Breast epithelium (tissue), 4 donors: ENCODE results near the gene ALDH3A1. TPM values are rescaled to one million over a fixed set of nuclear protein-coding genes. Genes with fewer than 3 reads are reported as not detected.

ENCODE experiments used
- DNase-seq, 2 donors: peaks; one replicate each; pipeline ENCODE4 v3.0.0-alpha.2; 2019; ENCODE audit warnings: low spot score in 2 of 2
- H3K27ac ChIP-seq, 2 donors: fragments of 200-600 bp; sonication (generic) in 1 of 2; one replicate each; pipeline ENCODE4 v1.5.1; 2016 to 2019; ENCODE audit warnings: mild to moderate bottlenecking in 1 of 2
- H3K27me3 ChIP-seq, 2 donors: fragments of 200-600 bp; sonication (generic) in 1 of 2; one replicate each; pipeline versions ENCODE4 v1.5.1 to v1.6.0; 2017 to 2019; ENCODE audit warnings: control low read depth in 1 of 2, mild to moderate bottlenecking in 1 of 2
- H3K36me3 ChIP-seq: fragments of 200-600 bp; one replicate; pipeline ENCODE4 v1.5.1; 2019
- H3K4me1 ChIP-seq, 2 donors: fragments of 200-600 bp; sonication (generic); one replicate each; pipeline ENCODE4 v1.5.1; 2016 to 2019; ENCODE audit warnings: control low read depth in 1 of 2
- H3K4me3 ChIP-seq, 3 donors: fragments of 200-600 bp; sonication (generic); 1 replicate in 2 of 3; 2 replicates in 1 of 3; pipeline ENCODE4 v1.5.1; 2016 to 2019; ENCODE audit warnings: mild to moderate bottlenecking in 3 of 3, moderate library complexity in 2 of 3
- H3K9me3 ChIP-seq, 2 donors: fragments of 200-600 bp; sonication (generic) in 1 of 2; one replicate each; pipeline ENCODE4 v1.5.1; 2016 to 2019; ENCODE audit warnings: control low read depth in 1 of 2
- POLR2A ChIP-seq: fragments of 450-650 bp; IDR thresholded peaks from one replicate; pipeline ENCODE4 v1.6.1; 2016; ENCODE audit warnings: antibody characterized with exemption, mild to moderate bottlenecking, moderate library complexity
- POLR2AphosphoS5 ChIP-seq, 3 donors: sonication (generic); formaldehyde crosslinking; IDR thresholded peaks; one replicate each; pipeline ENCODE4 v1.6.1; 2017; ENCODE audit warnings: antibody characterized with exemption in 3 of 3
- intact Hi-C: fragments of 100-400 bp; cut with DNase I; formaldehyde crosslinking; loops from one replicate; pipeline ENCODE4 v1.15.1; 2023; ENCODE audit warnings: low total_unique reads
- total RNA-seq, 3 donors: library from RNA; depleted of rRNA; stranded (reverse); fragments of >200 nt; gene quantifications; one replicate each; pipeline ENCODE4 v1.1.0, GENCODE V29; 2016
- TF ChIP-seq, protein P1 (sequence below), 3 donors: fragments of 450-650 bp; IDR thresholded peaks; one replicate each; pipeline ENCODE4 v1.5.1; 2016 to 2017; ENCODE audit warnings: antibody characterized with exemption in 3 of 3, mild to moderate bottlenecking in 3 of 3, moderate library complexity in 3 of 3

The ALDH3A1 gene
- total RNA-seq, 3 donors from 2014 or later, result 1.1 to 5.6 (median 2.0) TPM

DNA sequence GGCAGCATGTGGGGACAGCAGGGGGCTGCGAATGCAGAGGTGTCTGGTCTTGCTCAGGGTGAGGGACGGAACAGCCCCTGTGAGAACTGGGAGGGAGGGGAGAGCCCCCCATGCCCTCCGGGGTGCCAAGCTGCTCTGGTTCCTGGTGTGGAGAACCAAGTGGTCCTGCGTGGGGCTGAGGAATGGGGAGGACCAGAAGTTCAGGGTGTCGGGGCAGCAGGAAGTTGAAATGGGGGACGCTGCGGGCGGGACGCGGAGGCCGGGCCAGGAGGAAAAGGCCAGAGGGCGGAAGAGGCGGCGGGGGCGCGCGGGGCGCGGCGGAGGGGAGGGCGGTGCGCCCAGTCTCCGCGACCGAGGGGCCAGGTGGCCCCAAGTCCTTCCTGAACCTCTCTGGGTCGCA, 3.6 kb downstream of the ALDH3A1 start:
- DNase-seq, result no peak
- H3K4me1 ChIP-seq, result peaks cover 3 to 5% of the 10 kb centered on the region in 2 donors

GRCh38 chr17:19743101-19744100, 4.7 kb downstream of the ALDH3A1 start:
- TF ChIP-seq POLR2A (no peak), POLR2AphosphoS5 (IDR thresholded peaks at IDR 0.05) (no peak)
- TF ChIP-seq, protein P1, sequence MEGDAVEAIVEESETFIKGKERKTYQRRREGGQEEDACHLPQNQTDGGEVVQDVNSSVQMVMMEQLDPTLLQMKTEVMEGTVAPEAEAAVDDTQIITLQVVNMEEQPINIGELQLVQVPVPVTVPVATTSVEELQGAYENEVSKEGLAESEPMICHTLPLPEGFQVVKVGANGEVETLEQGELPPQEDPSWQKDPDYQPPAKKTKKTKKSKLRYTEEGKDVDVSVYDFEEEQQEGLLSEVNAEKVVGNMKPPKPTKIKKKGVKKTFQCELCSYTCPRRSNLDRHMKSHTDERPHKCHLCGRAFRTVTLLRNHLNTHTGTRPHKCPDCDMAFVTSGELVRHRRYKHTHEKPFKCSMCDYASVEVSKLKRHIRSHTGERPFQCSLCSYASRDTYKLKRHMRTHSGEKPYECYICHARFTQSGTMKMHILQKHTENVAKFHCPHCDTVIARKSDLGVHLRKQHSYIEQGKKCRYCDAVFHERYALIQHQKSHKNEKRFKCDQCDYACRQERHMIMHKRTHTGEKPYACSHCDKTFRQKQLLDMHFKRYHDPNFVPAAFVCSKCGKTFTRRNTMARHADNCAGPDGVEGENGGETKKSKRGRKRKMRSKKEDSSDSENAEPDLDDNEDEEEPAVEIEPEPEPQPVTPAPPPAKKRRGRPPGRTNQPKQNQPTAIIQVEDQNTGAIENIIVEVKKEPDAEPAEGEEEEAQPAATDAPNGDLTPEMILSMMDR (IDR thresholded peaks at IDR 0.05), result no peak
- H3K27ac ChIP-seq, result no peak overlapping the region
- no peaks in the 10 kb centered on the region for H3K27me3 ChIP-seq
- no peaks in the 10 kb centered on the region for H3K36me3 ChIP-seq
- H3K4me1 ChIP-seq, result peaks cover 3 to 5% of the 10 kb centered on the region in 2 donors
- intact Hi-C loops, result no loop called here
- H3K9me3 ChIP-seq, result no peaks in the 10 kb centered on the region
- H3K4me3 ChIP-seq, result no peak overlapping the region
- no peak for DNase-seq

More for the DNA sequence above, 3.6 kb downstream of the ALDH3A1 start:
- intact Hi-C loops, result no loop called here
- H3K27ac ChIP-seq, result peak overlapping the region; percentile 72 to 84
- H3K36me3 ChIP-seq, result no peaks in the 10 kb centered on the region
- H3K9me3 ChIP-seq, result no peaks in the 10 kb centered on the region
- TF ChIP-seq POLR2AphosphoS5 (IDR thresholded peaks at IDR 0.05) (no peak), POLR2A (no peak)
- TF ChIP-seq, protein P1 (IDR thresholded peaks at IDR 0.05), result no peak
- H3K4me3 ChIP-seq, result peak overlapping the region; percentile 49 to 77 (median 50)
- no peaks in the 10 kb centered on the region for H3K27me3 ChIP-seq

GRCh38 chr17:19742495-19742894, 5.6 kb downstream of the ALDH3A1 start:
- H3K27ac ChIP-seq, result no peak overlapping the region
- no peaks in the 10 kb centered on the region for H3K36me3 ChIP-seq
- peaks cover 3 to 5% of the 10 kb centered on the region in 2 donors for H3K4me1 ChIP-seq
- DNase-seq, result no peak
- TF ChIP-seq, protein P1 (IDR thresholded peaks at IDR 0.05), result no peak
- TF ChIP-seq POLR2A (no peak), POLR2AphosphoS5 (IDR thresholded peaks at IDR 0.05) (no peak)
- H3K27me3 ChIP-seq, result no peaks in the 10 kb centered on the region
- no peak overlapping the region for H3K4me3 ChIP-seq
- intact Hi-C loops, result loop anchor here (1.0 kb wide), 1 partner anchor 24 kb away; no protein-coding TSS in a partner anchor
- H3K9me3 ChIP-seq, result no peaks in the 10 kb centered on the region

DNA sequence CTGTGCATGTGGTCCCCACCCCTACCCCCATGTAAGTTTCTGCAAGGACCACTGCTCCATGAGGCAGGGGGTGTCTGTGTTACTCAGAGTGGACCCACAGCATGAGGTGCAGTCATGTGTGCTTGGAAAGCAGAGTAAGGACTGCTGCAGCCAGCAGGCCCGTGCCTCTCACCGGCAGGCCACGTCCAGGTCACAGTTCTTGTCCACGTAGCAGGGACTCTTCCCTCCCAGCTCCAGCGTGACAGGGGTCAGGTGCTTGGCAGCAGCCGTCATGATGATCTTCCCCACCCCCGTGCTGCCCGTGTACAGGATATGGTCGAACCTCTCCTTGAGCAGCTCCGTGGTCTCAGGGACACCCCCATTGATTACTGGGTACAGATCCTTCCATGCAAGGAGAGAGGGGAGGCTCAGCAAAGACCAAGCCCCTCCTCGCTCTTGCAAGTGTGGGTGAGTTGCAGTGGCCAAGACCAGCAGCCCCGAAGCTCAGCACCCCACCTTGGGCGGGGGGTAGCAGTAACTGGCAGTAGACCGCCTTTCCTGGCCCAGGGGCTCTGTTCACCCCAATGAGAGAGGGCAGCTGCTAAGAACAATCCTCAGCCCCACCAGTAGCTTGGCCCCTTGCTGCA, 6.2 kb downstream of the ALDH3A1 start:
- Histone ChIP-seq H3K9me3 (no peaks in the 10 kb centered on the region), H3K27me3 (no peaks in the 10 kb centered on the region), H3K27ac (no peak overlapping the region), H3K4me1 (peaks cover 3 to 5% of the 10 kb centered on the region in 2 donors), H3K4me3 (no peak overlapping the region), H3K36me3 (no peaks in the 10 kb centered on the region)
- intact Hi-C loops, result loop anchor here (1.0 kb wide), 1 partner anchor 24 kb away; no protein-coding TSS in a partner anchor
- DNase-seq, result no peak
- no peak for TF ChIP-seq POLR2AphosphoS5 (IDR thresholded peaks at IDR 0.05)
- TF ChIP-seq, protein P1 (IDR thresholded peaks at IDR 0.05), result no peak
- TF ChIP-seq POLR2A, result no peak

GRCh38 chr17:19740933-19741332, 7.2 kb downstream of the ALDH3A1 start:
- Histone ChIP-seq H3K36me3 (no peaks in the 10 kb centered on the region), H3K9me3 (no peaks in the 10 kb centered on the region), H3K4me3 (no peak overlapping the region), H3K4me1 (peaks cover 3 to 5% of the 10 kb centered on the region in 2 donors), H3K27ac (no peak overlapping the region), H3K27me3 (no peaks in the 10 kb centered on the region)
- no peak for DNase-seq
- TF ChIP-seq POLR2AphosphoS5 (IDR thresholded peaks at IDR 0.05), result no peak
- TF ChIP-seq POLR2A, result no peak
- TF ChIP-seq, protein P1 (IDR thresholded peaks at IDR 0.05), result no peak
- intact Hi-C loops, result no loop called here
